Type B pancreatic cell (in vitro differentiated cells): Measurements from ENCODE around the gene FAM124A. TPM values are rescaled to one million over a fixed set of nuclear protein-coding genes. Genes with fewer than 3 reads are reported as not detected.

Experiments used
- DNase-seq: peaks from one replicate; pipeline ENCODE4 v3.0.0; 2021; ENCODE audit warnings: mixed read lengths; ENCODE audit not compliant: unreplicated experiment; ENCODE audit errors: extremely low spot score
- H3K27ac Mint-ChIP-seq: 2 replicates; pipeline ENCODE4 v1.8.0; 2021; ENCODE audit warnings: mild to moderate bottlenecking, mixed read lengths
- H3K27me3 Mint-ChIP-seq: 2 replicates; pipeline ENCODE4 v1.8.0; 2021; ENCODE audit warnings: mixed read lengths
- H3K36me3 Mint-ChIP-seq: 2 replicates; pipeline ENCODE4 v1.8.0; 2021; ENCODE audit warnings: mixed read lengths
- H3K4me1 Mint-ChIP-seq: one replicate; pipeline ENCODE4 v1.8.0; 2021; ENCODE audit warnings: mixed read lengths; ENCODE audit not compliant: unreplicated experiment
- H3K4me3 Mint-ChIP-seq: 2 replicates; pipeline ENCODE4 v1.8.0; 2021; ENCODE audit warnings: mild to moderate bottlenecking, mixed read lengths
- H3K9me3 Mint-ChIP-seq: 2 replicates; pipeline ENCODE4 v1.8.0; 2021; ENCODE audit warnings: mixed read lengths
- CTCF ChIP-seq: fragments of 200-600 bp; sonication (generic); conservative IDR thresholded peaks from 2 replicates; pipeline ENCODE4 v1.5.0; 2021; ENCODE audit warnings: antibody characterized with exemption, mild to moderate bottlenecking
- total RNA-seq: library from RNA; stranded (reverse); gene quantifications from 2 replicates; pipeline ENCODE4 v1.2.1, GENCODE V29; 2021; ENCODE audit warnings: low replicate concordance

The FAM124A gene
- total RNA-seq, 1 donor from 2014 or later = 4.5 TPM

- no peaks in the 10 kb centered on the region for H3K36me3 Mint-ChIP-seq
- no peaks in the 10 kb centered on the region for H3K4me1 Mint-ChIP-seq
- no peaks in the 10 kb centered on the region for H3K27me3 Mint-ChIP-seq
- no peak overlapping the region for H3K4me3 Mint-ChIP-seq
- DNase-seq = no peak
- TF ChIP-seq CTCF = no peak
- no peak overlapping the region for H3K27ac Mint-ChIP-seq
- no peaks in the 10 kb centered on the region for H3K9me3 Mint-ChIP-seq
These were observed 99.6 kb downstream of the FAM124A start for GRCh38 chr13:51321836-51322235.

GRCh38 chr13:51322826-51323225 lies 100.6 kb downstream of the FAM124A start:
- Mint-ChIP-seq H3K4me1 (no peaks in the 10 kb centered on the region), H3K4me3 (no peak overlapping the region), H3K27ac (no peak overlapping the region), H3K27me3 (no peaks in the 10 kb centered on the region), H3K36me3 (no peaks in the 10 kb centered on the region), H3K9me3 (no peaks in the 10 kb centered on the region)
- DNase-seq = no peak
- TF ChIP-seq CTCF = no peak

- no peak for TF ChIP-seq CTCF
- Mint-ChIP-seq H3K9me3 (no peaks in the 10 kb centered on the region), H3K36me3 (no peaks in the 10 kb centered on the region), H3K4me1 (no peaks in the 10 kb centered on the region), H3K4me3 (no peak overlapping the region), H3K27ac (no peak overlapping the region), H3K27me3 (no peaks in the 10 kb centered on the region)
- no peak for DNase-seq
These were observed 101.8 kb downstream of the FAM124A start for GRCh38 chr13:51323824-51324511.

- H3K4me3 Mint-ChIP-seq = no peak overlapping the region
- no peak for DNase-seq
- H3K27ac Mint-ChIP-seq = no peak overlapping the region
- no peak for TF ChIP-seq CTCF
- no peaks in the 10 kb centered on the region for H3K4me1 Mint-ChIP-seq
- no peaks in the 10 kb centered on the region for H3K36me3 Mint-ChIP-seq
- H3K27me3 Mint-ChIP-seq = no peaks in the 10 kb centered on the region
- no peaks in the 10 kb centered on the region for H3K9me3 Mint-ChIP-seq
These were observed 102.7 kb downstream of the FAM124A start for GRCh38 chr13:51324714-51325420.

- no peak overlapping the region for H3K27ac Mint-ChIP-seq
These were observed 103.6 kb downstream of the FAM124A start for GRCh38 chr13:51325837-51326236.

More at GRCh38 chr13:51325837-51326236, 103.6 kb downstream of the FAM124A start:
- H3K36me3 Mint-ChIP-seq = no peaks in the 10 kb centered on the region
- TF ChIP-seq CTCF = no peak
- no peaks in the 10 kb centered on the region for H3K9me3 Mint-ChIP-seq
- DNase-seq = no peak
- no peak overlapping the region for H3K4me3 Mint-ChIP-seq
- H3K4me1 Mint-ChIP-seq = no peaks in the 10 kb centered on the region
- H3K27me3 Mint-ChIP-seq = no peaks in the 10 kb centered on the region
